HG03571 (cell line): ENCODE results near the gene KATNAL1.
"Not testable (repeated sequence)": the region's sequence is repeated elsewhere in the genome, so short reads cannot be mapped to it uniquely, and the experiment has no call there.

ENCODE experiments used
- ATAC-seq: cut with Tn5 transposase; IDR thresholded peaks from one replicate; pipeline ENCODE4 v1.9.1; 2021; ENCODE audit not compliant: unreplicated experiment

Gene KATNAL1

GRCh38 chr13:30295116-30295515, 12.2 kb downstream of the KATNAL1 start:
- ATAC-seq = no peak

- no peak for ATAC-seq
These were observed 13.3 kb downstream of the KATNAL1 start for GRCh38 chr13:30294004-30294403.

- no peak for ATAC-seq
These were observed 15.0 kb downstream of the KATNAL1 start for GRCh38 chr13:30292325-30292724.

GRCh38 chr13:30290812-30291436, 16.4 kb downstream of the KATNAL1 start:
- no peak for ATAC-seq

- ATAC-seq = no peak
These were observed 17.8 kb downstream of the KATNAL1 start for GRCh38 chr13:30289533-30289932.

GRCh38 chr13:30286059-30286458, 21.3 kb downstream of the KATNAL1 start:
- ATAC-seq = not testable (repeated sequence)

GRCh38 chr13:30276178-30276577, 31.2 kb downstream of the KATNAL1 start:
- no peak for ATAC-seq

GRCh38 chr13:30274083-30274482, 33.3 kb downstream of the KATNAL1 start:
- ATAC-seq = no peak

- not testable (repeated sequence) for ATAC-seq
These were observed 37.3 kb downstream of the KATNAL1 start for GRCh38 chr13:30270035-30270434.

GRCh38 chr13:30268673-30269072, 38.7 kb downstream of the KATNAL1 start:
- ATAC-seq = no peak

GRCh38 chr13:30266756-30267155, 40.6 kb downstream of the KATNAL1 start:
- ATAC-seq = no peak

- ATAC-seq = not testable (repeated sequence)
These were observed 48.1 kb downstream of the KATNAL1 start for GRCh38 chr13:30259149-30259733.

- ATAC-seq = peak; percentile 57
These were observed 49.8 kb downstream of the KATNAL1 start for GRCh38 chr13:30257468-30258099.

- no peak for ATAC-seq
These were observed 50.5 kb downstream of the KATNAL1 start for GRCh38 chr13:30256713-30257467.

GRCh38 chr13:30255696-30256095, 51.7 kb downstream of the KATNAL1 start:
- no peak for ATAC-seq

GRCh38 chr13:30253830-30254229, 53.5 kb downstream of the KATNAL1 start:
- ATAC-seq = no peak

- ATAC-seq = no peak
These were observed 59.9 kb downstream of the KATNAL1 start for GRCh38 chr13:30247406-30247805.

- ATAC-seq = peak; percentile 72
These were observed 65.8 kb downstream of the KATNAL1 start for GRCh38 chr13:30241532-30241931.

GRCh38 chr13:30240608-30241007, 66.7 kb downstream of the KATNAL1 start:
- ATAC-seq = peak; percentile 69

GRCh38 chr13:30235216-30235615, 72.1 kb downstream of the KATNAL1 start:
- ATAC-seq = no peak

GRCh38 chr13:30234619-30235162, 72.7 kb downstream of the KATNAL1 start:
- no peak for ATAC-seq
